ENCODE measurements around the gene METTL25.

GRCh38 chr12:82426081-82426480 is 67.8 kb downstream of the METTL25 start:
- TF ChIP-seq CTCF (IDR thresholded peaks at IDR 0.05; ENCODE audit: insufficient read depth, low read length, poor library complexity, severe bottlenecking) (no peak), EZH2phosphoT487 (conservative IDR thresholded peaks at IDR 0.05; ENCODE audit: low read length) (no peak)
